SU-DHL-6 (cell line): ENCODE data around the gene MAP2K6.

ENCODE experiments used
- H2AFZ ChIP-seq: fragments of 200-600 bp; sonication (generic); 2 replicates; pipeline ENCODE4 v1.6.1; 2014; ENCODE audit warnings: low read depth, mild to moderate bottlenecking, moderate library complexity, mixed read lengths, antibody characterized with exemption, low read length; ENCODE audit not compliant: severe bottlenecking
- H3F3A ChIP-seq: fragments of 200-600 bp; shearing (Covaris generic); 2 replicates; pipeline ENCODE4 v1.6.0; 2016; ENCODE audit warnings: antibody characterized with exemption, mild to moderate bottlenecking; ENCODE audit not compliant: insufficient read depth
- H3K27ac ChIP-seq: fragments of 200-600 bp; sonication (generic); 2 replicates; pipeline ENCODE4 v1.5.1; 2016; ENCODE audit warnings: low read depth, mild to moderate bottlenecking, low read length, moderate library complexity, mixed read lengths
- H3K27me3 ChIP-seq: fragments of 200-600 bp; sonication (generic), shearing (Covaris generic); 2 replicates; pipeline ENCODE4 v1.6.0; 2014; ENCODE audit warnings: mild to moderate bottlenecking, low read length
- H3K36me3 ChIP-seq: fragments of 200-600 bp; sonication (generic); 2 replicates; pipeline ENCODE4 v1.6.1; 2014; ENCODE audit warnings: mild to moderate bottlenecking, low read length, mixed read lengths
- H3K4me2 ChIP-seq: fragments of 300-600, 200-600 bp; shearing (Covaris generic), sonication (generic); 2 replicates; pipeline ENCODE4 v1.6.0; 2014; ENCODE audit warnings: low read length, low read depth, mild to moderate bottlenecking; ENCODE audit not compliant: poor library complexity, severe bottlenecking
- H3K4me3 ChIP-seq: fragments of 200-600 bp; sonication (generic); 2 replicates; pipeline ENCODE4 v1.5.1; 2014; ENCODE audit warnings: antibody characterized with exemption, low read length, mild to moderate bottlenecking, mixed read lengths; ENCODE audit not compliant: insufficient read depth, poor library complexity, severe bottlenecking
- H3K79me2 ChIP-seq: fragments of 200-600 bp; sonication (generic); 2 replicates; pipeline ENCODE4 v1.6.1; 2014; ENCODE audit warnings: mild to moderate bottlenecking, low read length, moderate library complexity; ENCODE audit not compliant: insufficient read depth
- H3K9ac ChIP-seq: fragments of 200-600 bp; sonication (generic); 2 replicates; pipeline ENCODE4 v1.7.0; 2014; ENCODE audit warnings: mild to moderate bottlenecking, low read length
- H3K9me2 ChIP-seq: fragments of 200-600 bp; sonication (generic); replicated peaks from 2 replicates; pipeline ENCODE4 v1.6.1; 2014; ENCODE audit warnings: low read length; ENCODE audit not compliant: insufficient read depth
- H3K9me3 ChIP-seq: fragments of 200-600 bp; sonication (generic); 2 replicates; pipeline ENCODE4 v1.6.1; 2014; ENCODE audit warnings: low read length, mixed read lengths; ENCODE audit not compliant: insufficient read depth
- H4K20me1 ChIP-seq: fragments of 200-600 bp; sonication (generic); 2 replicates; pipeline ENCODE4 v1.6.1; 2014; ENCODE audit warnings: low read depth, mild to moderate bottlenecking, antibody characterized with exemption, low read length, moderate library complexity, mixed read lengths
- CTCF ChIP-seq: fragments of 200-600 bp; sonication (generic); IDR thresholded peaks from one replicate; pipeline ENCODE4 v1.5.1; 2017; ENCODE audit warnings: antibody characterized with exemption, mild to moderate bottlenecking, low read length, moderate library complexity; ENCODE audit not compliant: insufficient read depth, poor library complexity, severe bottlenecking
- EZH2phosphoT487 ChIP-seq: fragments of 200-600 bp; sonication (generic), shearing (Covaris generic); conservative IDR thresholded peaks from 2 replicates; pipeline ENCODE4 v1.6.1; 2018; ENCODE audit warnings: mild to moderate bottlenecking, antibody characterized with exemption, low read length, moderate library complexity, mixed read lengths

MAP2K6 gene

GRCh38 chr17:69552986-69553667 is 138.6 kb downstream of the MAP2K6 start:
- H3K27ac ChIP-seq = no peak overlapping the region
- no peak overlapping the region for H3K9ac ChIP-seq
- H4K20me1 ChIP-seq = no peaks in the 10 kb centered on the region
- no peak overlapping the region for H3K4me2 ChIP-seq
- H3K9me3 ChIP-seq = no peaks in the 10 kb centered on the region
- H3K4me3 ChIP-seq = no peak overlapping the region
- H3K27me3 ChIP-seq = no peaks in the 10 kb centered on the region
- no peaks in the 10 kb centered on the region for H3K36me3 ChIP-seq
- no peaks in the 10 kb centered on the region for H3K9me2 ChIP-seq
- H3K79me2 ChIP-seq = no peaks in the 10 kb centered on the region
- H3F3A ChIP-seq = no peaks in the 10 kb centered on the region
- TF ChIP-seq EZH2phosphoT487 = no peak
- no peak for TF ChIP-seq CTCF
- H2AFZ ChIP-seq = no peak overlapping the region

DNA sequence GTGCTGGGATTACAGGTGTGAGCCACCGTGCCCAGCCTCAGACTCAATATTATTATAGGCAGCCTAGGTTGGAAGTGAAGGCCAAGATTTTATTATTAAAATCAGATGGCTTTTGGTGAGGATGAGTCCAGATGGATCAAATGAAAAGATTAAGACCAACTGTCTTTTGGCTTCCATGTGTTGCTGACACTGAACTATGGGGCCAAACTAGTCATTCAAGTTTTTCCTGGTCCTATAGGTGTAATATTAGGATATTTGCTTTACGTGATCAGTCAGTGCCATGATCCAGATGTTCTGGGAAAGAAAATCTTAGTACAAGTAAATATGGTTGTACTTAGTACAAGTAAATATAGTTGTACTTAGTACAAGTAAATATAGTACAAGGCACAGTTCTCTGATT is 140.6 kb downstream of the MAP2K6 start:
- H3K4me3 ChIP-seq = no peak overlapping the region
- no peaks in the 10 kb centered on the region for H3K27me3 ChIP-seq
- H3K27ac ChIP-seq = no peak overlapping the region
- H3K36me3 ChIP-seq = no peaks in the 10 kb centered on the region
- H3K9me3 ChIP-seq = no peaks in the 10 kb centered on the region
- no peaks in the 10 kb centered on the region for H4K20me1 ChIP-seq
- H3K79me2 ChIP-seq = no peaks in the 10 kb centered on the region
- no peaks in the 10 kb centered on the region for H3F3A ChIP-seq
- no peak overlapping the region for H2AFZ ChIP-seq
- TF ChIP-seq CTCF (no peak), EZH2phosphoT487 (no peak)
- H3K9me2 ChIP-seq = no peaks in the 10 kb centered on the region
- H3K9ac ChIP-seq = no peak overlapping the region
- H3K4me2 ChIP-seq = no peak overlapping the region

DNA sequence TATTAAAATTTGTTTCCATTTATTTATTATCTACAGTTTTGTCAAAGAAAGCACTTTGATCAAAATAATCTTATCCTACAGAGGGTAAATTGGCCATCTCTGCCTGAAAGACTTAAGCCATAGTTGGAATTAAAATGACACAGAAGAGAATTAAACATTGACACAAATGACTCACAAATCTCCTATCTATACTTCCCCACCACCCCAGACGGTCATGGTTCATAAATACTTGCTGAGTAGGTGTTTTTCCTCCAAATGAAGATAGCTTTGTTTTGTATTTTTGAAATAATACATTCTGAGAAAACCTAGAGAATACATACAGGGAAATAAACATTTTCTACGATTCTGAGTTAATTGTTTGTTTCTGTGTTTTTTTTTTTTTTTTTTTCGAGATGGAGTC is 142.8 kb downstream of the MAP2K6 start:
- Histone ChIP-seq H3K9me3 (no peaks in the 10 kb centered on the region), H3K27me3 (no peaks in the 10 kb centered on the region), H3K36me3 (no peaks in the 10 kb centered on the region), H3K4me2 (no peak overlapping the region), H3K27ac (no peak overlapping the region), H4K20me1 (no peaks in the 10 kb centered on the region), H3K79me2 (no peaks in the 10 kb centered on the region), H3K9me2 (no peaks in the 10 kb centered on the region), H3F3A (no peaks in the 10 kb centered on the region), H2AFZ (no peak overlapping the region), H3K9ac (no peak overlapping the region), H3K4me3 (no peak overlapping the region)
- TF ChIP-seq EZH2phosphoT487 (no peak), CTCF (no peak)
